ENCODE data around the gene HBS1L. TPM values are rescaled to one million over a fixed set of nuclear protein-coding genes. Genes with fewer than 3 reads are reported as not detected.

Gene HBS1L
- total RNA-seq, 1 donor from 2014 or later: 93.4 TPM

DNA sequence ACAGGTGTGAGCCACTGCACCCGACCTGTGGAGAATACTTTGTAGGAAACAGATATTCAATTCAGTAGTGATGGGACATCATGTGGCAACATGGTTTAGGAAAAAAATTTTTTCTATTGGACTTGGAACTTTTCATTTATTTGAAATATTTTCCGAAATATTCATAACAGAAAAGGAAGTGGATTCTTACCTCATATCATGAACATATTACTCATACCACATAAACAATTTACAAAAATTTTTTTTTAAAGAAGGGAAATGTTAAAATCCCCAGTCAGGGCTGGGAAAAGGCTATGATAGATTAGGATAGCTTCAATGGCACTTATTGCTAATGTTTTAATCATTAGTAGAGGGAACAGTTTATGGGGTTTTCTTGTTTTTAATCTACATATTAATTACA is 97.9 kb downstream of the HBS1L start:
- DNase-seq: no peak
- Mint-ChIP-seq H3K4me1 (ENCODE audit: low read depth, unreplicated experiment) (no peaks in the 10 kb centered on the region), H3K4me3 (ENCODE audit: unreplicated experiment) (no peak overlapping the region), H3K9me3 (ENCODE audit: unreplicated experiment) (peaks cover 4% of the 10 kb centered on the region), H3K27ac (ENCODE audit: unreplicated experiment) (no peak overlapping the region), H3K36me3 (ENCODE audit: unreplicated experiment) (peaks cover 8% of the 10 kb centered on the region), H3K27me3 (ENCODE audit: unreplicated experiment) (peaks cover 4% of the 10 kb centered on the region)
- TF ChIP-seq, protein P1, sequence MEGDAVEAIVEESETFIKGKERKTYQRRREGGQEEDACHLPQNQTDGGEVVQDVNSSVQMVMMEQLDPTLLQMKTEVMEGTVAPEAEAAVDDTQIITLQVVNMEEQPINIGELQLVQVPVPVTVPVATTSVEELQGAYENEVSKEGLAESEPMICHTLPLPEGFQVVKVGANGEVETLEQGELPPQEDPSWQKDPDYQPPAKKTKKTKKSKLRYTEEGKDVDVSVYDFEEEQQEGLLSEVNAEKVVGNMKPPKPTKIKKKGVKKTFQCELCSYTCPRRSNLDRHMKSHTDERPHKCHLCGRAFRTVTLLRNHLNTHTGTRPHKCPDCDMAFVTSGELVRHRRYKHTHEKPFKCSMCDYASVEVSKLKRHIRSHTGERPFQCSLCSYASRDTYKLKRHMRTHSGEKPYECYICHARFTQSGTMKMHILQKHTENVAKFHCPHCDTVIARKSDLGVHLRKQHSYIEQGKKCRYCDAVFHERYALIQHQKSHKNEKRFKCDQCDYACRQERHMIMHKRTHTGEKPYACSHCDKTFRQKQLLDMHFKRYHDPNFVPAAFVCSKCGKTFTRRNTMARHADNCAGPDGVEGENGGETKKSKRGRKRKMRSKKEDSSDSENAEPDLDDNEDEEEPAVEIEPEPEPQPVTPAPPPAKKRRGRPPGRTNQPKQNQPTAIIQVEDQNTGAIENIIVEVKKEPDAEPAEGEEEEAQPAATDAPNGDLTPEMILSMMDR (IDR thresholded peaks at IDR 0.05; ENCODE audit: partially characterized antibody, unreplicated experiment): no peak

DNA sequence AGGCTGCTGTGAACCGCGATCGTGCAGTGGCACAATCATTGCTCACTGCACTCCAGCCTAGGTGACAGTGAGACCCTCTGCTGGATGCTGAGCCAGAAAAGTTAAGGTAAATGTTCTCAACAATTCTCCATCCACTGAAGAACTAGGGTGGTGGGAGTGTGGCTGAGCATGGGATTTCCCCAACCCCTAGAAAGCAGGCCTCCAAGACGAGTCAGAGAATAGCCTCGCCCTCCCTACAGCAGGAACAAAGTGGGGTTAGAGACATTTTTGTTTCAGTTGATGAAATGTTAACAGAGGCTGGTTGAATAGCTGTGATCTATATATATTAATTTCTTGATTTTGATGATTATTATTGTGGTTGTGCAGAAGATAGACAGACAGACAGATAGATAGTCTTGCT is 98.6 kb downstream of the HBS1L start:
- Mint-ChIP-seq H3K4me3 (ENCODE audit: unreplicated experiment) (no peak overlapping the region), H3K27me3 (ENCODE audit: unreplicated experiment) (peaks cover 4% of the 10 kb centered on the region), H3K4me1 (ENCODE audit: low read depth, unreplicated experiment) (no peaks in the 10 kb centered on the region), H3K36me3 (ENCODE audit: unreplicated experiment) (peaks cover 8% of the 10 kb centered on the region), H3K9me3 (ENCODE audit: unreplicated experiment) (peaks cover 4% of the 10 kb centered on the region), H3K27ac (ENCODE audit: unreplicated experiment) (no peak overlapping the region)
- no peak for DNase-seq
- TF ChIP-seq, protein P1 (IDR thresholded peaks at IDR 0.05; ENCODE audit: partially characterized antibody, unreplicated experiment): no peak

DNA sequence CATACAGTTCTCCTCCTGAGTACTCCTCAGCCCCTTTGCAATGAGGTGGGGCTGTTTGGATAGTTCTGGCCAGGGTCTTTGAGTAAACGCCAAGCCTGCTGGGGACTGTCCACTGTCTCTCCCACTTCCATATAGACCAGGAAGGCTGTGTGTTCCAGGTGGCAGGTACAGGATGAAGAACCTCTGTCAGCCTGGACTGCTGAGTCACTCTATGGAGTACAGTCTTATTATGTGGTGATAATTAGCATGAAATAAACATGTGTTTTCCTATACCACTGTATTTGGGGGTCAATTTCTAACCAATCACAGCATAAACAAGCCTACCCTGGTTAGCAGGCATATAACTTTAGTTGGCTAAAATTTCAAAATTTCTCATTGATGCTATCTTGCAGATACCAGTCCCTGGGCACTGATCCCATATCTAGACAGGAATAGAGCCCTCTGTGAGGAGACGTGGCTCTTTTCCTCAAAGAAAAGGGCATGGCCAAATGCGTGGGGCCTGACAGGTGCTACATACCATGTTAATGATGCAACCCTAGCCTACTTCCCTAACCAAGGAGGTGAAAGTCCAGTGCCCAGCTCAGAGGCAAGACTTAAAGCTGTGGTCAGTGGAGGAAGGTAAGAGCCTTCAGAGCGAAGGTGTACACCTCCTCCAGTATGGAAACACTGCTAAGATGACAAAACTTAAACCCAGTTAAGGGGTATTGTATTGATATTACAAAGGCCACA is 100.2 kb downstream of the HBS1L start:
- Mint-ChIP-seq H3K4me1 (ENCODE audit: low read depth, unreplicated experiment) (no peaks in the 10 kb centered on the region), H3K27me3 (ENCODE audit: unreplicated experiment) (peaks cover 4% of the 10 kb centered on the region)

DNA sequence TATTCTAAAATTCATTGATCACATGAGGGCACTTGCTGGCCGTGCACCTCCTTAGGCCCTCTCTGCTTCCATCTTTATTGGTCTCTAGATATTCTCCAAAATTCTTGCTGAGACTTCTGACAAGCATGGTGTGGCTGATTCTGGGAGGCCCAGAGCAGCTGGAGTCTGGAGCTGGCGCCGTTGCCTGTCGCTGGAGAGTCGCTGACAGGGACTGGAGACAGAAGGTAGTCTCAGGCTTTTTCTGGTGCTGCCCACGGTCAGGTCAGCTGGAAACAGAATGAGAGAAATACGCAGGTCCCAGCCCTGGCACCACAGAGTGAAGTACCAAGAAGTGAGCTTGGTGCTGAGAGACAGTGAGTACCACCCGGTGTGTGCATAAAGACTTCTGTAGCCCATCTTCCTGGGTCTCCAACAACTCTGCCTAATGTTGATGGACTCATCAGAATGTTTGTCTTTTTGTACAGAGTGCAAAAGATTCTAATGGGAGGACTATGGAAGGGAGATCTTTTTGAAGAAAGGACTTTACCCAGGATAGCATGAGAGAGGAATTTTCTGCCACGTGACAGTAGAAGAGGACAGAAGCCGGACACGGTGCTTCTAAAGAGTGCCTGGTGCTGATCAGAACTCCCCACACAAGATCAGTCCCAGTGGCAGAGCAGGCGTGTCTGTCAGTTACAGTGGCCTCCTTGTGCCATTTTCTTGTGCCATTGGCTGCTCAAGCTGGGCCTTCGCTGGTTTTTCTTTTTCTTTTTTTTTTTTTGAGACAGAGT is 102.9 kb downstream of the HBS1L start:
- DNase-seq: no peak
- no peaks in the 10 kb centered on the region for H3K4me1 Mint-ChIP-seq (ENCODE audit: low read depth, unreplicated experiment)
- H3K36me3 Mint-ChIP-seq (ENCODE audit: unreplicated experiment): no peaks in the 10 kb centered on the region
- H3K27ac Mint-ChIP-seq (ENCODE audit: unreplicated experiment): no peak overlapping the region
- peaks cover 1% of the 10 kb centered on the region for H3K27me3 Mint-ChIP-seq (ENCODE audit: unreplicated experiment)
- TF ChIP-seq, protein P1 (IDR thresholded peaks at IDR 0.05; ENCODE audit: partially characterized antibody, unreplicated experiment): no peak
- no peaks in the 10 kb centered on the region for H3K9me3 Mint-ChIP-seq (ENCODE audit: unreplicated experiment)
- no peak overlapping the region for H3K4me3 Mint-ChIP-seq (ENCODE audit: unreplicated experiment)

More for the DNA sequence above, 100.2 kb downstream of the HBS1L start:
- peaks cover 2% of the 10 kb centered on the region for H3K9me3 Mint-ChIP-seq (ENCODE audit: unreplicated experiment)
- TF ChIP-seq, protein P1 (IDR thresholded peaks at IDR 0.05; ENCODE audit: partially characterized antibody, unreplicated experiment): no peak
- no peak overlapping the region for H3K4me3 Mint-ChIP-seq (ENCODE audit: unreplicated experiment)
- H3K36me3 Mint-ChIP-seq (ENCODE audit: unreplicated experiment): peaks cover 5% of the 10 kb centered on the region
- H3K27ac Mint-ChIP-seq (ENCODE audit: unreplicated experiment): no peak overlapping the region
- DNase-seq: no peak

DNA sequence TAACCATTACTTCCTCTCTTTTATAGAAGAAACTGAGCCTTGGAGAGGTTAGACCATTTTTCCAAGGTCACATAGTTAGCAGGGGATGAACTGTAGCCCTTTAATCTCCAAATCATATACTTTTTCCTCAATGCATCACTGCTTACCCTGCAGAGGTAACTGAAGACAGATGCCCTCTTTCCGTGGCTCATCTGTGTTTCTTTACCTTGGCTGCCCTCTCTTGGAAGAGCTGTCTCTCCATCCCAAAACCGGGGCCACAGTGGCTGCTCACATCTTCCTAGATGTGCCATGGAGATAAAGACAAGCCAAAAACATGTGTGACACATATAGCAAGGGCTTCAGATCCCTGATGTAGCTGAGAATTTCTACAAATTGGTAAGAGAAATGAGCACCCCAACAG is 104.1 kb downstream of the HBS1L start:
- Mint-ChIP-seq H3K4me3 (ENCODE audit: unreplicated experiment) (no peak overlapping the region), H3K27me3 (ENCODE audit: unreplicated experiment) (no peaks in the 10 kb centered on the region), H3K9me3 (ENCODE audit: unreplicated experiment) (no peaks in the 10 kb centered on the region), H3K4me1 (ENCODE audit: low read depth, unreplicated experiment) (no peaks in the 10 kb centered on the region), H3K27ac (ENCODE audit: unreplicated experiment) (no peak overlapping the region), H3K36me3 (ENCODE audit: unreplicated experiment) (no peaks in the 10 kb centered on the region)
- TF ChIP-seq, protein P1 (IDR thresholded peaks at IDR 0.05; ENCODE audit: partially characterized antibody, unreplicated experiment): no peak
- no peak for DNase-seq

Data from glutamatergic neuron (in vitro differentiated cells).